GM23248 (cell line): ENCODE measurements around the gene PRKRIP1. TPM values are rescaled to one million over a fixed set of nuclear protein-coding genes. Genes with fewer than 3 reads are reported as not detected.

Source experiments
- DNase-seq: peaks from one replicate; pipeline ENCODE4 v3.0.0-alpha.2; 2015
- H2AFZ ChIP-seq: fragments of 200-600 bp; sonication (generic); 2 replicates; pipeline ENCODE4 v1.6.1; 2016; ENCODE audit warnings: antibody characterized with exemption
- H3F3A ChIP-seq: fragments of 200-600 bp; sonication (generic); 2 replicates; pipeline ENCODE4 v1.6.1; 2016; ENCODE audit warnings: mild to moderate bottlenecking, antibody characterized with exemption, mixed run types; ENCODE audit not compliant: insufficient read depth
- H3K27ac ChIP-seq: fragments of 200-600 bp; sonication (generic); 2 replicates; pipeline ENCODE4 v1.5.1; 2016; ENCODE audit warnings: mild to moderate bottlenecking
- H3K27me3 ChIP-seq: fragments of 200-600 bp; sonication (generic); replicated peaks from 2 replicates; pipeline ENCODE4 v1.6.1; 2016; ENCODE audit warnings: mild to moderate bottlenecking; ENCODE audit not compliant: insufficient read depth
- H3K36me3 ChIP-seq: fragments of 200-600 bp; sonication (generic); 2 replicates; pipeline ENCODE4 v1.6.1; 2016; ENCODE audit warnings: low read depth, mild to moderate bottlenecking
- H3K4me1 ChIP-seq: fragments of 200-600 bp; sonication (generic); 2 replicates; pipeline ENCODE4 v1.6.1; 2016; ENCODE audit warnings: mild to moderate bottlenecking; ENCODE audit not compliant: insufficient read depth
- H3K4me2 ChIP-seq: fragments of 200-600 bp; sonication (generic); one replicate; pipeline ENCODE4 v1.6.1; 2016; ENCODE audit warnings: mild to moderate bottlenecking; ENCODE audit not compliant: unreplicated experiment
- H3K4me3 ChIP-seq: fragments of 200-600 bp; sonication (generic); 2 replicates; pipeline ENCODE4 v1.5.1; 2016; ENCODE audit warnings: mild to moderate bottlenecking
- H3K79me2 ChIP-seq: fragments of 200-600 bp; sonication (generic); 2 replicates; pipeline ENCODE4 v1.6.1; 2016; ENCODE audit warnings: mild to moderate bottlenecking; ENCODE audit not compliant: insufficient read depth
- H3K9ac ChIP-seq: fragments of 200-600 bp; sonication (generic); 2 replicates; pipeline ENCODE4 v1.6.1; 2016; ENCODE audit warnings: mild to moderate bottlenecking
- H3K9me2 ChIP-seq: fragments of 200-600 bp; sonication (generic); 2 replicates; pipeline ENCODE4 v1.6.1; 2016; ENCODE audit warnings: mixed run types, mild to moderate bottlenecking, moderate library complexity; ENCODE audit not compliant: insufficient read depth
- H3K9me3 ChIP-seq: fragments of 200-600 bp; sonication (generic); one replicate; pipeline ENCODE4 v1.6.1; 2017; ENCODE audit warnings: low read depth
- H4K20me1 ChIP-seq: fragments of 200-600 bp; sonication (generic); 2 replicates; pipeline ENCODE4 v1.6.0; 2016; ENCODE audit not compliant: insufficient read depth
- EZH2 ChIP-seq: fragments of 200-600 bp; sonication (generic); IDR thresholded peaks from 2 replicates; pipeline ENCODE4 v1.6.1; 2018; ENCODE audit warnings: antibody characterized with exemption, mild to moderate bottlenecking; ENCODE audit not compliant: insufficient read depth, poor library complexity, severe bottlenecking
- EZH2phosphoT487 ChIP-seq: fragments of 200-600 bp; sonication (generic); IDR thresholded peaks from 2 replicates; pipeline ENCODE4 v1.6.1; 2018; ENCODE audit warnings: antibody characterized with exemption, moderate library complexity, mild to moderate bottlenecking, low read depth; ENCODE audit not compliant: insufficient read depth
- WGBS, 2 experiments: methylation state at CpG; one replicate each; pipeline ENCODE4 v1.1.6; 2015 to 2017; ENCODE audit warnings: low lambda C conversion rate in 2 of 2, low coverage in 1 of 2; ENCODE audit errors: missing lambda C conversion rate in 2 of 2; 5-methylcytosine and 5-hydroxymethylcytosine counted together
- in situ Hi-C: fragments of 300-500 bp; cut with MboI; formaldehyde crosslinking; loops from 2 replicates; pipeline ENCODE4 v1.15.0; 2020
- polyA plus RNA-seq: library from polyadenylated mRNA; unstranded; fragments of >200 nt; fragmentation: Nextera tagmentation; extraction: Ambion mirVana; gene quantifications from 2 replicates; pipeline ENCODE4 v1.2.1, GENCODE V29; 2016
- total RNA-seq: library from RNA; depleted of rRNA; stranded (reverse); fragments of >200 nt; shearing (Covaris generic); gene quantifications from 2 replicates; pipeline ENCODE4 v1.2.3, GENCODE V29; 2014

Gene PRKRIP1
- total and polyA plus RNA-seq, 2 experiments from 2014 or later, result 17.3 to 19.1 TPM

DNA sequence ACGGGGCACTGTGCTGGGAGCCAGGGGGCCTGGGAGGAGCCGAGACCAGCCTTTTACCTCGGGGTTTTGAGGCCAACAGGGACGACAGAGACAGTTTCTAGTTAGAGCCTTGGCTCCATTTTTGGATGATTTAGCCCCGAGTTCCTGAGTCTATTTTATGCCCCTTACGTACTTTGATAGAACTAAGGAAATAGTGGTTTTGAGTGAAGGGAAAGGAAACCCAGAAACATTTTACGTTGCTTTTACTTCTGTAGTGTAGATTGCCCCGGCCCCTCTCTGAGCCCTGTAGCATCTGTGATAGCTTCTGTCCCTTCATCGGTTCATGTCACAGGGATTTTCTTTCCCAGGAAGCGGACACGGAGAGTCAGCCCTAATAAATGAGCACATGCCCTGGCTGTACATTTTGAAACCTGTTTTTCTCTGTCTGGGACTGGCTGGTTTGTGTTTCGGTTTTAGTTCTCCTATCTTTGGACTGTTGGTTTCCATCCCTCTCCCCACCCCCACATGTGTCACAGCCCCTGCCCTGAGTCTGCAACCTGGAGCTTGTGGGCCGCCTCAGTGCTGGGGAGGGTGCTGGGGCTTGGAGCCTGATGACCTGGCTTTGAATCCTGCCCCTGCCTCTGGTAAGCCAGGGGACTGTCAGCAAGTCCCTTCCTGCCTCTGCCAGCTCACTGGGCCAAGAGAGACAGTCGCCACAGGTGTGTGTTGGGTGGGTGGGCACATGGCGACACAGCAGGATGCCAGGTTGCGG, 30.3 kb downstream of the PRKRIP1 start:
- Histone ChIP-seq H3K9ac (no peak overlapping the region), H3K9me3 (no peaks in the 10 kb centered on the region), H3K4me2 (no peak overlapping the region), H3K27me3 (no peaks in the 10 kb centered on the region), H3K36me3 (no peaks in the 10 kb centered on the region; the same call in 1 of the 2 replicates), H3K27ac (no peak overlapping the region), H4K20me1 (no peaks in the 10 kb centered on the region), H3K4me1 (no peaks in the 10 kb centered on the region), H3K9me2 (no peaks in the 10 kb centered on the region), H3K4me3 (no peak overlapping the region), H3F3A (peaks cover 15% of the 10 kb centered on the region), H3K79me2 (no peaks in the 10 kb centered on the region), H2AFZ (no peak overlapping the region)
- 90 to 91% methylated on average over 16 of the region's 16 CpGs for WGBS, 2 experiments
- in situ Hi-C loops, result no loop called here
- no peak for DNase-seq
- no peak for TF ChIP-seq EZH2
- TF ChIP-seq EZH2phosphoT487, result no peak

DNA sequence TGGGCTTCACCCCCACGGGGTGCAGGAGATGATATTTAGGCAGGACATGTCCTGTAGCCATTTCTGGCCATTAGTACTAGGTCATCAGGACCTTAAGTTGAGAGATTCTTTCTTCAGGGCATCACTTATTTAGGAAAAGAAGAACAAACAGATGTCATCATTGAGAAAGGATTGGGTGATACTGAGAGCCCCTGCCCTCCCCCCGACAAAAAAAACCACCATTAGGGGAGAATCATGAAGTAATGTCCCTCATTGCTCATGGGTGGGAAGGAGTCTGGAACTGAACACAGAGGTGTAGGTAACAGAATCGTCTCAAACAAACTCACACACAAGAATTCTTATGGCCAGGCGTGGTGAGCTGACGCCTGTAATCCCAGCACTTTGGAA, 30.8 kb downstream of the PRKRIP1 start:
- H3K79me2 ChIP-seq, result no peaks in the 10 kb centered on the region
- H2AFZ ChIP-seq, result no peak overlapping the region
- H3K9me3 ChIP-seq, result no peaks in the 10 kb centered on the region
- peaks cover 20% of the 10 kb centered on the region for H3F3A ChIP-seq
- H3K27me3 ChIP-seq, result no peaks in the 10 kb centered on the region
- H3K9ac ChIP-seq, result no peak overlapping the region
- H3K9me2 ChIP-seq, result no peaks in the 10 kb centered on the region
- no peak overlapping the region for H3K4me3 ChIP-seq
- no peaks in the 10 kb centered on the region for H4K20me1 ChIP-seq
- WGBS, 2 experiments, result 98 to 99% methylated on average over 5 of the region's 5 CpGs
- no peaks in the 10 kb centered on the region for H3K4me1 ChIP-seq
- no peak for DNase-seq
- TF ChIP-seq EZH2 (no peak), EZH2phosphoT487 (no peak)
- in situ Hi-C loops, result no loop called here
- H3K27ac ChIP-seq, result no peak overlapping the region
- H3K4me2 ChIP-seq, result no peak overlapping the region
- no peaks in the 10 kb centered on the region; the same call in 1 of the 2 replicates for H3K36me3 ChIP-seq

DNA sequence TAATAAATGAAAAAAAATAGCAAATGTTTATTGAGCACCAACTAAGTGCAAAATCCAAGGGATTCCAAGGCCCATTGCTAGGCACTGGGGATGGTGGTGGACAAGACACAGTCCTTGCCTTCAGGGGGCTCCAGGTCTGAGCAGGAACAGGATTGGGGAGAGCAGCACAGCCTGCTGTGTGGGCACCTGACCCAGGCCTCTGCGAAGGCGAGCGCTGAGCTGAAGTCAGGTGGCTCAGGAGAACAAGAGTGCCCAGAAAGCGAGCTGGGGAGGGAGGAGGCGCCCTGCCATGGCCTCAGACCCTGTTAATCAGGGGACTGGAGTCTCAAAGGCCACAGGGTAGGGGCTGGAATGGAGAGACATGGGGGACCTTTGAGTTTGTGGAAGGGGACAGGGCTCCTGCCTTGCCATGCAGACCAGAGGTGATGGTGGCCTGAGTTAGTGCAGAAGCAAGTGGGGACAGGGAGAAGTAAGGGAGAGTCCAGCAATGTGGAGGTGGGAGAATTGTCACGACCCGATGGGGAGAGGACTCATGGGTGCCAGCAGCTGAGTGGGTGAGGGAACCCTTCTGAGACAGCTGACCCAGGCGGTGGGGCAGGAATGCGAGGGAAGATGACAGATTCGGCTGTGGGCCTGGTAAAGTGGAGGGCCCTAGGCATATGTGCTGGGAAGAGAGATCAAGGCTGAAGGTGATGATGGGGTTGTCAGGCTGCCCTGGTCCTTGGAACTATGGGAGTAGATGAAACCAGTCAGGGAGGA, 33.2 kb downstream of the PRKRIP1 start:
- Histone ChIP-seq H3K4me3 (no peak overlapping the region), H4K20me1 (no peaks in the 10 kb centered on the region), H3K4me1 (no peaks in the 10 kb centered on the region), H3K9me3 (no peaks in the 10 kb centered on the region), H3K27me3 (no peaks in the 10 kb centered on the region), H3K79me2 (peaks cover 7% of the 10 kb centered on the region), H3K4me2 (no peak overlapping the region), H3K9me2 (no peaks in the 10 kb centered on the region), H3K27ac (no peak overlapping the region), H3F3A (peaks cover 25% of the 10 kb centered on the region), H3K36me3 (no peaks in the 10 kb centered on the region; the same call in 1 of the 2 replicates), H3K9ac (no peak overlapping the region), H2AFZ (no peak overlapping the region)
- TF ChIP-seq EZH2 (no peak), EZH2phosphoT487 (no peak)
- DNase-seq, result no peak
- WGBS, 2 experiments, result 94% methylated on average over 10 of the region's 10 CpGs
- in situ Hi-C loops, result no loop called here

DNA sequence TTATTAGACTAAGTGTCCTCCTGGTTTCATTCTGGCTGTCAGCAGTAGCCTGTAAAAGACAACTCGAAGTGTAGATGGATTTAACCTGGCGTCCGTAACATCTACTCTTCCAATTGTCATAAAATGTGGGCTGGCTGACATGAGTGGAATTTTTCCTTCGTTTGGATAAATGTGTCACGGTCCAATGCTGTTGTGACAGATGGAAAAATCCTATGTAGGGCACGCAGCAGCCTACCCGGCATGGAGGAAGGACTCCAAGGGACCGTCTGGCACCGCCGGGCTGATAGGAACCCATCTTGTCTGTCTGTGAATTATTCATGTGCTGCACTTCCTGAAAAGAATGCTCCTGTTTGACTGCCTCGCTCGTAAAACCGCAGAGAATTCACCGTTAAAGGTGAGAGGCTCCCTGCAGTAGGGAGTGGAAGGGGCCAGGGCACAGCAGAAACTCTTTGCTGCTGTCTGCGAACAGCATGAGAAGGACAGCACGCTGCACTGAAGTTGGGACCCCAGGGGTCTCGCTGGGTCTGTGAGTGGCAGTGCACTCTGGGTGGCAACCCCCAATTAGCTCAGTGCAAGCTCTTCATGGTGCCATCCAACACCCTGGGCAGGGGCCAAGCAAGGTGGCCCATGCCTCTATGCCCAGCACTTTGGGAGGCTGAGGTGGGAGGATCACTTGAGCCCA, 35.6 kb downstream of the PRKRIP1 start:
- Histone ChIP-seq H3K4me1 (no peaks in the 10 kb centered on the region), H3F3A (peaks cover 25% of the 10 kb centered on the region), H4K20me1 (no peaks in the 10 kb centered on the region), H3K27me3 (no peaks in the 10 kb centered on the region), H3K36me3 (no peaks in the 10 kb centered on the region), H3K9me3 (no peaks in the 10 kb centered on the region), H3K9me2 (no peaks in the 10 kb centered on the region), H3K27ac (no peak overlapping the region), H2AFZ (no peak overlapping the region), H3K4me2 (no peak overlapping the region), H3K9ac (no peak overlapping the region), H3K79me2 (peaks cover 17% of the 10 kb centered on the region), H3K4me3 (no peak overlapping the region)
- no peak for TF ChIP-seq EZH2phosphoT487
- TF ChIP-seq EZH2, result no peak
- WGBS, 2 experiments, result 52 to 53% methylated on average over 17 of the region's 17 CpGs
- no peak for DNase-seq
- in situ Hi-C loops, result no loop called here
